HCT116 (cell line): ENCODE data around the gene RMDN2. TPM values are rescaled to one million over a fixed set of nuclear protein-coding genes. Genes with fewer than 3 reads are reported as not detected.

Experiments used
- ATAC-seq: fragments of 200-7000 bp; cut with Tn5 transposase; 2 replicates; pipeline ENCODE4 v1.9.1; 2020; ENCODE audit warnings: mild to moderate bottlenecking, moderate library complexity
- BruUV-seq: library from RNA; stranded (reverse); fragments of 400-500 nt; replicated peaks from 2 replicates; lab custom pipeline; 2021; lab: Mats Ljungman, UMichigan
- CTCF ChIA-PET: fragments of 300-600 bp; sonication (Branson Sonifier 250); formaldehyde crosslinking; loops from one replicate; lab custom pipeline; 2021; ENCODE audit warnings: antibody characterized with exemption; lab: Charles Lee
- POLR2A ChIA-PET: fragments of 300-600, 350-600 bp; sonication (Branson Sonifier 250); formaldehyde crosslinking; loops from one replicate; lab custom pipeline; 2021; ENCODE audit warnings: antibody characterized with exemption; lab: Charles Lee
- RAD21 ChIA-PET, 2 experiments: fragments of 300-600 bp; sonication (Branson Sonifier 250); formaldehyde crosslinking; loops; one replicate each; lab custom pipeline; 2023; ENCODE audit warnings: low total read pairs in 2 of 2; ENCODE audit not compliant: uncharacterized antibody in 2 of 2, unreplicated experiment in 2 of 2, low non-redundant PET in 1 of 2; lab: Charles Lee
- DNase-seq: peaks from one replicate; pipeline ENCODE4 v3.0.0-alpha.2; 2010; ENCODE audit warnings: low read depth, low spot score
- H2AFZ ChIP-seq: fragments of 200-600 bp; shearing (Covaris generic), sonication (generic); 2 replicates; pipeline ENCODE4 v1.6.1; 2017; ENCODE audit warnings: low read depth, mixed run types, mixed read lengths, antibody characterized with exemption, low read length; ENCODE audit not compliant: poor library complexity, severe bottlenecking
- H3K27ac ChIP-seq: 2 replicates; pipeline ENCODE4 v1.5.1; 2012; ENCODE audit warnings: low read depth, low read length
- H3K27me3 ChIP-seq: fragments of 200-600 bp; sonication (generic); 2 replicates; pipeline ENCODE4 v1.6.1; 2016; ENCODE audit warnings: mixed run types, low read length, mixed read lengths; ENCODE audit not compliant: insufficient read depth
- H3K36me3 ChIP-seq, 2 experiments: fragments of 200-500 bp in 1 of 2; fragments of 200-600 bp in 1 of 2; sonication (Bioruptor generic) in 1 of 2; sonication (generic) in 1 of 2; 2 replicates each; pipeline versions ENCODE4 v1.5.1 to v1.6.1; 2014 to 2016; ENCODE audit warnings: low read length in 2 of 2, inconsistent platforms in 1 of 2, mixed read lengths in 1 of 2, mixed run types in 1 of 2; ENCODE audit not compliant: insufficient read depth in 2 of 2, control insufficient read depth in 1 of 2
- H3K4me1 ChIP-seq, 2 experiments: fragments of 200-600 bp in 1 of 2; sonication (generic) in 1 of 2; 2 replicates each; pipeline versions ENCODE4 v1.5.1 to v1.6.1; 2012 to 2017; ENCODE audit warnings: low read length in 2 of 2, inconsistent platforms in 1 of 2, mild to moderate bottlenecking in 1 of 2, mixed read lengths in 1 of 2, mixed run types in 1 of 2, moderate library complexity in 1 of 2; ENCODE audit not compliant: insufficient read depth in 2 of 2, control insufficient read depth in 1 of 2
- H3K4me2 ChIP-seq: fragments of 200-600 bp; sonication (generic); 2 replicates; pipeline ENCODE4 v1.6.1; 2017; ENCODE audit warnings: mixed run types, low read length, mixed read lengths
- H3K4me3 ChIP-seq, 2 experiments: fragments of 200-600 bp in 1 of 2; sonication (generic) in 1 of 2; replicated peaks in 1 of 2; 2 replicates each; pipeline ENCODE4 v1.5.1; 2011 to 2016; ENCODE audit warnings: low read length in 2 of 2, control low read depth in 1 of 2, low read depth in 1 of 2, mild to moderate bottlenecking in 1 of 2, mixed read lengths in 1 of 2, mixed run types in 1 of 2
- H3K79me2 ChIP-seq: fragments of 200-600 bp; sonication (generic); 2 replicates; pipeline ENCODE4 v1.6.1; 2017; ENCODE audit warnings: mild to moderate bottlenecking, mixed run types, low read length, moderate library complexity, mixed read lengths; ENCODE audit not compliant: insufficient read depth
- H3K9ac ChIP-seq: fragments of 200-600 bp; sonication (generic); 2 replicates; pipeline ENCODE4 v1.6.1; 2016; ENCODE audit warnings: low read length, mixed read lengths
- H3K9me2 ChIP-seq: fragments of 200-600 bp; sonication (generic), shearing (Covaris generic); 2 replicates; pipeline ENCODE4 v1.6.1; 2017; ENCODE audit warnings: mixed run types, mild to moderate bottlenecking, moderate library complexity; ENCODE audit not compliant: insufficient read depth
- H3K9me3 ChIP-seq, 2 experiments: fragments of 200-500 bp in 1 of 2; fragments of 200-600 bp in 1 of 2; sonication (Bioruptor generic) in 1 of 2; sonication (generic) in 1 of 2; 2 replicates each; pipeline ENCODE4 v1.6.1; 2014 to 2017; ENCODE audit warnings: low read length in 2 of 2, mixed read lengths in 2 of 2, inconsistent platforms in 1 of 2, low read depth in 1 of 2, mild to moderate bottlenecking in 1 of 2, mixed run types in 1 of 2, moderate library complexity in 1 of 2; ENCODE audit not compliant: control insufficient read depth in 1 of 2, insufficient read depth in 1 of 2
- H4K20me1 ChIP-seq: fragments of 200-600 bp; sonication (generic), shearing (Covaris generic); 2 replicates; pipeline ENCODE4 v1.6.1; 2017; ENCODE audit warnings: mixed run types, mild to moderate bottlenecking, moderate library complexity; ENCODE audit not compliant: insufficient read depth
- CEBPB ChIP-seq: IDR thresholded peaks from 2 replicates; pipeline ENCODE4 v1.6.1; 2012; ENCODE audit warnings: low read depth
- CTCF ChIP-seq, 3 experiments: fragments of 200-600 bp in 1 of 3; sonication (generic) in 1 of 3; IDR thresholded peaks in 2 of 3; conservative IDR thresholded peaks in 1 of 3; 2 replicates each; pipeline ENCODE4 v1.5.1; 2012 to 2017; ENCODE audit warnings: low read depth in 2 of 3, low read length in 2 of 3, antibody characterized with exemption in 1 of 3, borderline replicate concordance in 1 of 3, control low read depth in 1 of 3, mild to moderate bottlenecking in 1 of 3, mixed read lengths in 1 of 3, mixed run types in 1 of 3, moderate library complexity in 1 of 3; ENCODE audit not compliant: insufficient read depth in 1 of 3
- EZH2 ChIP-seq: fragments of 200-600 bp; sonication (generic); IDR thresholded peaks from 2 replicates; pipeline ENCODE4 v1.6.1; 2017; ENCODE audit warnings: antibody characterized with exemption, mixed run types
- FOSL1 ChIP-seq: IDR thresholded peaks from 2 replicates; pipeline ENCODE4 v1.6.1; 2012; ENCODE audit warnings: low read depth
- JUND ChIP-seq: IDR thresholded peaks from 2 replicates; pipeline ENCODE4 v1.6.1; 2012
- MAX ChIP-seq: IDR thresholded peaks from 2 replicates; pipeline ENCODE4 v1.6.1; 2012
- POLR2AphosphoS5 ChIP-seq: IDR thresholded peaks from 2 replicates; pipeline ENCODE4 v1.6.1; 2011; ENCODE audit warnings: mild to moderate bottlenecking, low read depth, low read length, moderate library complexity
- RAD21 ChIP-seq: IDR thresholded peaks from 2 replicates; pipeline ENCODE4 v1.6.1; 2012; ENCODE audit warnings: low read depth, mild to moderate bottlenecking
- SIN3A ChIP-seq: IDR thresholded peaks from 2 replicates; pipeline ENCODE4 v1.6.1; 2012; ENCODE audit warnings: low read depth
- SP1 ChIP-seq: IDR thresholded peaks from 2 replicates; pipeline ENCODE4 v1.6.1; 2012; ENCODE audit warnings: low read depth
- SRF ChIP-seq: IDR thresholded peaks from 2 replicates; pipeline ENCODE4 v1.6.1; 2012; ENCODE audit warnings: low read depth
- ZNF274 ChIP-seq: fragments of 200-500 bp; sonication (Bioruptor generic); IDR thresholded peaks from 2 replicates; pipeline ENCODE4 v1.6.1; 2014; ENCODE audit warnings: mild to moderate bottlenecking, low read depth, low read length, inconsistent platforms
- intact Hi-C: fragments of 100-400 bp; cut with micrococcal nuclease; formaldehyde crosslinking; loops from 2 replicates; pipeline ENCODE4 v1.10.0; 2022
- total RNA-seq: library from RNA; stranded (reverse); gene quantifications from one replicate; pipeline ENCODE4 v1.2.1, GENCODE V29; 2021; ENCODE audit not compliant: unreplicated experiment

The RMDN2 gene
- total RNA-seq, 1 experiment from 2014 or later, result 4.5 TPM

- TF ChIP-seq CEBPB, result no peak
- no peak for TF ChIP-seq CTCF (IDR thresholded peaks at IDR 0.05 in 2 of 3, conservative IDR thresholded peaks at IDR 0.05 in 1 of 3; ENCODE audit: borderline replicate concordance in 1 of 3, insufficient read depth in 1 of 3, low read depth in 2 of 3, low read length in 2 of 3)
- no peak for TF ChIP-seq SRF
- no peak for TF ChIP-seq MAX
- no peak for TF ChIP-seq RAD21
- no peak for TF ChIP-seq ZNF274
- Histone ChIP-seq H3K9ac (no peak overlapping the region), H4K20me1 (no peaks in the 10 kb centered on the region), H3K4me2 (no peak overlapping the region), H3K36me3 (no peaks in the 10 kb centered on the region), H3K4me3 (no peak overlapping the region), H3K27me3 (no peaks in the 10 kb centered on the region), H3K4me1 (no peaks in the 10 kb centered on the region), H3K9me3 (no peaks in the 10 kb centered on the region), H2AFZ (no peak overlapping the region), H3K79me2 (no peaks in the 10 kb centered on the region), H3K27ac (no peak overlapping the region), H3K9me2 (0 out of 2 replicates have a peak, but pooled peaks cover 4% of the 10 kb centered on the region)
- ChIA-PET RAD21 (no interaction called here), POLR2A (no interaction called here), CTCF (no interaction called here)
- intact Hi-C loops, result no loop called here
- DNase-seq, result no peak
- no TSS peak for BruUV-seq
- ATAC-seq, result no peak
Observed at GRCh38 chr2:37971971-37972370, 46.9 kb downstream of the RMDN2 start.

- TF ChIP-seq MAX (no peak), ZNF274 (no peak), FOSL1 (no peak), EZH2 (no peak), JUND (no peak), SP1 (no peak), SIN3A (no peak), POLR2AphosphoS5 (no peak)
- Histone ChIP-seq H3K9ac (no peak overlapping the region), H3K4me2 (no peak overlapping the region), H3K4me1 (no peaks in the 10 kb centered on the region), H3K27ac (no peak overlapping the region), H3K79me2 (no peaks in the 10 kb centered on the region), H3K9me2 (no peaks in the 10 kb centered on the region), H3K27me3 (no peaks in the 10 kb centered on the region), H4K20me1 (no peaks in the 10 kb centered on the region), H3K4me3 (no peak overlapping the region), H3K36me3 (no peaks in the 10 kb centered on the region), H2AFZ (no peak overlapping the region), H3K9me3 (no peaks in the 10 kb centered on the region)
- CTCF ChIA-PET, result no interaction called here
- DNase-seq (no peak), ATAC-seq (no peak)
- no TSS peak for BruUV-seq
- RAD21 ChIA-PET, result no interaction called here
- POLR2A ChIA-PET, result no interaction called here
- intact Hi-C loops, result no loop called here
Observed at GRCh38 chr2:37973615-37974353, 48.7 kb downstream of the RMDN2 start.
